BE2C (cell line): Measurements from ENCODE around the gene BCAP31.
A peak's percentile ranks its signal among the peaks of the same experiment; 100 is the strongest.

Experiments
- DNase-seq: peaks from one replicate; pipeline ENCODE4 v3.0.0-alpha.2; 2020
- H3K27me3 ChIP-seq: fragments of 250-450 bp; sonication (Bioruptor Pico); 2 replicates; pipeline ENCODE4 v1.5.1; 2020; ENCODE audit warnings: mild to moderate bottlenecking
- H3K36me3 ChIP-seq: fragments of 250-450 bp; sonication (Bioruptor Pico); 2 replicates; pipeline ENCODE4 v1.5.1; 2020; ENCODE audit warnings: mild to moderate bottlenecking
- H3K4me1 ChIP-seq: fragments of 250-450 bp; sonication (Bioruptor Pico); 2 replicates; pipeline ENCODE4 v1.5.1; 2020
- H3K4me3 ChIP-seq: 2 replicates; pipeline ENCODE4 v1.5.1; 2011; ENCODE audit warnings: low read depth, low read length
- H3K9me3 ChIP-seq: fragments of 250-450 bp; sonication (Bioruptor Pico); 2 replicates; pipeline ENCODE4 v1.5.1; 2020
- TF ChIP-seq, protein P1 (sequence below): IDR thresholded peaks from 2 replicates; pipeline ENCODE4 v1.5.1; 2012; ENCODE audit warnings: mild to moderate bottlenecking, low read depth, low read length

Gene BCAP31

DNA sequence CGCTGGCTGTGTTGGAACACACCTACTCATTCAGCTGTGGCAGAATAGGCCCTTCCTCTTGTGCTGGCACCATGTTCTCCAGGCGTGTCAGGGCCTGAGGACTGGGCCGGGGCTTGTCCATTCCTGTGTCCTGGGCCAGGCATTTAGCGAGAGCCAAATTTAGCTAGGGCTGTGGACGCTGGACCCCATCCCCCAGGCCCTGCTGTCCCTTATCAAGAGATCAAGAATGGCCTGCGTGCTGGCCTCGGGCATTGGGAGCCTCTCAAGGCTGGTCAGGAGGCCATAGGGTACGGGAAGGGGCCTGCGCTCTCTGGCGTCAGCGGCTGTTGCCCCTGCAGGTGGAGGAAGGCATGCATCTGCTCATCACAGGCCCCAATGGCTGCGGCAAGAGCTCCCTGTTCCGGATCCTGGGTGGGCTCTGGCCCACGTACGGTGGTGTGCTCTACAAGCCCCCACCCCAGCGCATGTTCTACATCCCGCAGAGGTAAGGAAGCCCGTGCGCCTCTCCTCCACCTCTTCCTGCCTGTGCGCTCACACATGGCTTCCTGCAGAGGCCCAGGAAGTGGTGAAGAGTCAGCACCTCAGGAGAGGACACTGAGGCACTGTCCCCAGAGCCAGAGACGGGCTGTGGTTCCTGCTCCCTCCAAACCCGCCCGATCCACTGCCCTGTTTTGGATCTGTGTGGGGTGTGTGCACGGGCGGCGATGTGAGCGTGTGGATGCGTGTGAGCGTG, 15.7 kb upstream of the BCAP31 start:
- Histone ChIP-seq H3K4me1 (peaks cover 19% of the 10 kb centered on the region), H3K9me3 (no peaks in the 10 kb centered on the region), H3K4me3 (no peak overlapping the region), H3K36me3 (no peaks in the 10 kb centered on the region), H3K27me3 (no peaks in the 10 kb centered on the region)
- no peak for DNase-seq
- TF ChIP-seq, protein P1, sequence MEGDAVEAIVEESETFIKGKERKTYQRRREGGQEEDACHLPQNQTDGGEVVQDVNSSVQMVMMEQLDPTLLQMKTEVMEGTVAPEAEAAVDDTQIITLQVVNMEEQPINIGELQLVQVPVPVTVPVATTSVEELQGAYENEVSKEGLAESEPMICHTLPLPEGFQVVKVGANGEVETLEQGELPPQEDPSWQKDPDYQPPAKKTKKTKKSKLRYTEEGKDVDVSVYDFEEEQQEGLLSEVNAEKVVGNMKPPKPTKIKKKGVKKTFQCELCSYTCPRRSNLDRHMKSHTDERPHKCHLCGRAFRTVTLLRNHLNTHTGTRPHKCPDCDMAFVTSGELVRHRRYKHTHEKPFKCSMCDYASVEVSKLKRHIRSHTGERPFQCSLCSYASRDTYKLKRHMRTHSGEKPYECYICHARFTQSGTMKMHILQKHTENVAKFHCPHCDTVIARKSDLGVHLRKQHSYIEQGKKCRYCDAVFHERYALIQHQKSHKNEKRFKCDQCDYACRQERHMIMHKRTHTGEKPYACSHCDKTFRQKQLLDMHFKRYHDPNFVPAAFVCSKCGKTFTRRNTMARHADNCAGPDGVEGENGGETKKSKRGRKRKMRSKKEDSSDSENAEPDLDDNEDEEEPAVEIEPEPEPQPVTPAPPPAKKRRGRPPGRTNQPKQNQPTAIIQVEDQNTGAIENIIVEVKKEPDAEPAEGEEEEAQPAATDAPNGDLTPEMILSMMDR, result no peak

DNA sequence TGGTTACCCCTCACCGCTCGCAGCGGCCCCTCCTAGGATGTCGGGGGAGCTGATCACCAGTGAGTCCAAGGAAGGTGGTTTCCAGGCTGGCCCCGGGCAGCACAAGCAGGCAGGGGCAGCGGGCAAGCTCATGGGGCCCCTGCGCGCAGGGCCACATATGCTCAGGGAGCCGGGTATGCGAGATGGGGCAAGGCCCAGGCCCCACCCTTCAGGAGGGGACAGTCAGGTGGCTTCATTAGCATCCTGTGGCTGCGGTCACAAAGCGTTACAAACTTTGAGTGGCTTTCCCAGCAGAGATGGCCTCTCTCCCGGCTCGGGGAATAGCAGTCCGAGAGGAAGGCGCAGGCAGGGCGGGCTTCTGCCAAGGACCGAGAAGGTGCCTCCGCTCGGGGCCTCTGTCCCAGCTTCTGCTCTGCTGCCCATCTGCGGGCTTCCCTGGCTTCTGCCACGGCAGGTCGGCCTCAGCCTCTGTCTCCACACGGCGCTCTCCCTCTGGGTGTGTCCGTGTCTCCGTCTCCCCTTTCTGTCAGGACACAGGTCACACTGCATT, 13.9 kb upstream of the BCAP31 start:
- no peak overlapping the region for H3K4me3 ChIP-seq
- H3K9me3 ChIP-seq, result no peaks in the 10 kb centered on the region
- TF ChIP-seq, protein P1, result no peak
- DNase-seq, result no peak
- H3K36me3 ChIP-seq, result no peaks in the 10 kb centered on the region
- peaks cover 14% of the 10 kb centered on the region for H3K4me1 ChIP-seq
- no peaks in the 10 kb centered on the region for H3K27me3 ChIP-seq

DNA sequence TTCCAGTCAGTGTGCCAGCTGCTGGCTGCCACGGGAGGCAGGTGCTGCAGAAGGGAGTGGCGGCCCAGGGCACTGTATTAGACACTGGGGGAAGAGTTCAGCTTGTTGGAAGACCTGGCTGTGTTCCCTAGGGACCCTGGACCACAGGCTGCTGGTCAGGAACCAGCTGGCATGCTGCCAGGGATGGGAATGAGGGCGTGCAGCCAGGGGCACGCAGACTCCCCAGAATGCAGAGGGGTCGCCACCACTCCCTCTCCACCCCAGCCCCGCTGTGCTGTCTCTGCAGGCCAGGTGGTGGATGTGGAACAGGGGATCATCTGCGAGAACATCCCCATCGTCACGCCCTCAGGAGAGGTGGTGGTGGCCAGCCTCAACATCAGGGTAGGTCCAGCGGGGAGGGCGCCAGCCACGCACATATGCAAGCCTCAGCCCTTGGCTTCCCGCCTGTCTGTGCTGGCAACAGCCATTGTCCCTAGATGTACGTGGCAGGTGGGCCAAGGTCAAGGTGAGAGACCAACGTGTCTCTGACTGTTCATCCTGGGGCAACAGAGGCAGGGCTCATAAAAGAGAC, 12.8 kb upstream of the BCAP31 start:
- Histone ChIP-seq H3K27me3 (no peaks in the 10 kb centered on the region), H3K9me3 (no peaks in the 10 kb centered on the region), H3K4me3 (no peak overlapping the region), H3K36me3 (no peaks in the 10 kb centered on the region), H3K4me1 (peaks cover 8% of the 10 kb centered on the region; the same call in 1 of the 2 replicates)
- TF ChIP-seq, protein P1, result no peak
- DNase-seq, result peak; percentile 43

DNA sequence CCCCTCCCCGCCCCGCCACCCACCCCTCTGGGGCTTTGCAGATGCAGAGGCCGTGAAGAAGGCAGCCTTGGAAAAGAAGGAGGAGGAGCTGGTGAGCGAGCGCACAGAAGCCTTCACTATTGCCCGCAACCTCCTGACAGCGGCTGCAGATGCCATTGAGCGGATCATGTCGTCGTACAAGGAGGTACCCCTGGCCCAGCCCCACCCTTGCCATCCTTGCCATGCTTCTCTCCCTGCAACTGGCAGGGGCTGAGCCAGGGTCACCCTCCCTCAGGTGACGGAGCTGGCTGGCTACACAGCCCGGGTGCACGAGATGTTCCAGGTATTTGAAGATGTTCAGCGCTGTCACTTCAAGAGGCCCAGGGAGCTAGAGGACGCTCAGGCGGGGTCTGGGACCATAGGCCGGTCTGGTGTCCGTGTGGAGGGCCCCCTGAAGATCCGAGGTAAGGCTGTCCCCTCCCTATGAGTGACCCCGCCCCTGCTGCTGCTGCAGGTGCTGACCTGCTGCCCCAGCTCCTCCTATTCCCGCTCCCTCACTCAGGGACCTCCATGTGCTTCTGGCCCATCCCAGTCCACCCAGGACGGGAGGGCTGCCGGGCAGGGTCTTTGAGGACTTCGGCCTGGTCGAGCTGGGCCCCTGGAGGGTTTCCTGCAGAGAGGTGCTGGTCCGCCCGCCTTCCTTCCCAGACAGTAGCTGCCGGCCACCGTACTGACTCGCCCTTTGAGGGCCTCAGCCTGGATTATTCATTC, 12.1 kb upstream of the BCAP31 start:
- Histone ChIP-seq H3K4me3 (no peak overlapping the region), H3K4me1 (peaks cover 8% of the 10 kb centered on the region; the same call in 1 of the 2 replicates), H3K27me3 (no peaks in the 10 kb centered on the region), H3K9me3 (no peaks in the 10 kb centered on the region), H3K36me3 (no peaks in the 10 kb centered on the region)
- no peak for DNase-seq
- TF ChIP-seq, protein P1, result no peak

DNA sequence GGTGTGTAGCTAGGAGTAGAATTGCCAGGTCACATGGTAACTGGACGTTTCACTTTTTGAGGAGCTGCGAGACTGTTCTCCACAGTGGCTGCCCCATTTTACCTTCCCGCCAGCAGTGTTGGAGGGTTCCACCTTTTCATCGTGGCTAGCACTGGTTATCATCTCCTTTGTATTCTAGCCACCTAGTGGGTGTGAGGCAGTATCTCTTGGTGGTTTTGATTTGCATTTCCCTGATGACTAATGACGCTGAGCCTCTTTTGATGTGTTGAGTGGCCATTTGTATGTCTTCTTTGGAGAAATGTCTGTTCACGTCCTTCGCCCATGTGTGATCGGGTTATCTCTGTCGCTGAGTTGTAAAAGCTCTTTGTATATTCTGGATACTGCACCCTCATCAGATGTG, 11.1 kb upstream of the BCAP31 start:
- Histone ChIP-seq H3K27me3 (no peaks in the 10 kb centered on the region), H3K4me1 (peaks cover 8% of the 10 kb centered on the region; the same call in 1 of the 2 replicates), H3K36me3 (no peaks in the 10 kb centered on the region), H3K9me3 (no peaks in the 10 kb centered on the region), H3K4me3 (no peak overlapping the region)
- TF ChIP-seq, protein P1, result no peak
- no peak for DNase-seq

DNA sequence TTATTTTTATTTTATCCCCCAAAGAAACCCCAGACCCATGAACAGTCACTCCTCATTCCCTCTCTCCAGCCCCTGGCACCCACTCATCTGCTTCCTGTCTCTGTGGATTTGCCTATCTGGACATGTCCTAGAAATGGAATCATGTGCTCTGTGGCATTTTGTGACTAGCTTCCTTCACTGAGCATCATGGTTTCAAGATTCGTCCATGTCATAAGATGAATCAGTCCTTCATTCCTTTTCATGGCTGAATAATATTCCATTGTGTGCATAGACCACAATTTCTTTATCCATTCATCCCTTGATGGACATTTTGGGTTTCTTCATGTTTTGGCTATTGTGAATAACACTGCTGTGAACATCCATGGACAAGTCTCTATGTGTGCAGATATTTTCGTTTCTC, 10.7 kb upstream of the BCAP31 start:
- no peaks in the 10 kb centered on the region for H3K9me3 ChIP-seq
- H3K36me3 ChIP-seq, result no peaks in the 10 kb centered on the region
- no peak overlapping the region for H3K4me3 ChIP-seq
- H3K4me1 ChIP-seq, result peaks cover 8% of the 10 kb centered on the region; the same call in 1 of the 2 replicates
- TF ChIP-seq, protein P1, result no peak
- no peak for DNase-seq
- H3K27me3 ChIP-seq, result no peaks in the 10 kb centered on the region
